WERI-Rb-1 (cell line): ENCODE data around the gene TOPAZ1.

Source experiments
- DNase-seq: peaks from one replicate; pipeline ENCODE4 v3.0.0-alpha.2; 2020
- H3K27ac ChIP-seq: fragments of 250-450 bp; sonication (Bioruptor Pico); 2 replicates; pipeline ENCODE4 v1.5.1; 2020; ENCODE audit warnings: mild to moderate bottlenecking, moderate library complexity
- H3K27me3 ChIP-seq: fragments of 250-450 bp; sonication (Bioruptor Pico); 2 replicates; pipeline ENCODE4 v1.5.1; 2021; ENCODE audit warnings: mild to moderate bottlenecking, low read depth, moderate library complexity; ENCODE audit not compliant: insufficient read depth, severe bottlenecking
- H3K36me3 ChIP-seq: fragments of 250-450 bp; sonication (Bioruptor Pico); 2 replicates; pipeline ENCODE4 v1.5.1; 2020; ENCODE audit warnings: mild to moderate bottlenecking, moderate library complexity
- H3K4me3 ChIP-seq: 2 replicates; pipeline ENCODE4 v1.5.1; 2011; ENCODE audit warnings: low read depth, mild to moderate bottlenecking, control low read depth, low read length
- H3K9me3 ChIP-seq: fragments of 250-450 bp; sonication (Bioruptor Pico); 2 replicates; pipeline ENCODE4 v1.5.1; 2021; ENCODE audit warnings: mild to moderate bottlenecking, moderate library complexity; ENCODE audit not compliant: severe bottlenecking
- CTCF ChIP-seq: IDR thresholded peaks from 2 replicates; pipeline ENCODE4 v1.5.1; 2011; ENCODE audit warnings: low read depth, mild to moderate bottlenecking, control low read depth, inconsistent platforms, low read length

TOPAZ1 gene

GRCh38 chr3:44334326-44334725, 92.6 kb downstream of the TOPAZ1 start:
- Histone ChIP-seq H3K36me3 (no peaks in the 10 kb centered on the region), H3K27ac (no peak overlapping the region), H3K27me3 (no peaks in the 10 kb centered on the region), H3K9me3 (no peaks in the 10 kb centered on the region), H3K4me3 (no peak overlapping the region)
- TF ChIP-seq CTCF: no peak
- DNase-seq: no peak

- Histone ChIP-seq H3K27ac (peak overlapping the region; percentile 97), H3K27me3 (no peaks in the 10 kb centered on the region), H3K36me3 (no peaks in the 10 kb centered on the region), H3K9me3 (no peaks in the 10 kb centered on the region), H3K4me3 (peak overlapping the region; percentile 93)
- no peak for TF ChIP-seq CTCF
- no peak for DNase-seq
These were observed 95.6 kb downstream of the TOPAZ1 start for GRCh38 chr3:44337248-44337785.

DNA sequence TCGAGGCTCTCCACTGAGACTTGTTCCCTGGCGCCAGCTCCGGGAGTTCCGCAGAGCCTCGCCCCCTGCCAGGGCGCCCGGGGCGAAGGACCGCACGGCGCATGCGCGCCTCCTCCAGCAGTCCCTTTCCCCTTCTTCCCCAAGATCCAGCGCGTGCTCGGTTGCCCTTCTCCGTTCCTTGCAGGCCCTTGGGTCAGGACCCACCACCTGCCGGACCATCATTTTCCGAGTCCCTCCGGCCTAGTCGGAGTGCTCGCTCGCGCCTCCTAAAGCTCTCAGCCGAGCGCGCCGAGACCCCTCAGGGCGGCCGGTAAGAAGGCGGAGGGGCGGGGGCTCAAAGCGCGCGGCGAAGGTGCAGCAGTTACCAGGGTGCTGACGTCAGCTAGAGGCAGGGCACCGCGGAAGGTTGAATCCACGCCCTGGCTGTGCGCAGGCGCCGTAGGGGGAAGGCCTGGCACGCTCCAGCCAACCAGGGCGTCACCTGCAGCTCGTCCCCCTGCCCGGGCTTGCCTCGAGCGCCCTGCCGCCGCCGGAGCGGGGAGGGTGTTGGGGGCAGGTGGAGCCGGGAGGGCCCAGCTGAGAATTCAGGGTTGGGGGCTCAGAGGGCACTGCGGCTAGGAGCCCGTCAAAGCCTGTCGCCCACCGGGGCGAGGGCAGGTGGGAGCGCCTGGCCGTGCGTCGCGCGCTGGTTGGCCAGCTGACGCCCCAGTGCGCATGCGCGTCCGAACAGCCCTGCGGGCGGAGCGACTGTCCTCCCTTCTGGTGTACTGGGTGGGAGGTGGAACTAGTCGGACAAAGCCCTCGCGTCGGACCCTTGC, 96.5 kb downstream of the TOPAZ1 start, which contains the start of gene TCAIM:
Gene TCAIM, plus strand, starts transcription at position 757 of the 818 bp plus-strand sequence. CDS start 16,017 bp downstream, outside the sequence.
- H3K36me3 ChIP-seq: no peaks in the 10 kb centered on the region
- no peaks in the 10 kb centered on the region for H3K9me3 ChIP-seq
- peak within 1 kb of the TSS; percentile 97 for H3K27ac ChIP-seq
- H3K4me3 ChIP-seq: peak within 1 kb of the TSS; percentile 93
- DNase-seq: peak; percentile 98
- no peaks in the 10 kb centered on the region for H3K27me3 ChIP-seq
- TF ChIP-seq CTCF: no peak

DNA sequence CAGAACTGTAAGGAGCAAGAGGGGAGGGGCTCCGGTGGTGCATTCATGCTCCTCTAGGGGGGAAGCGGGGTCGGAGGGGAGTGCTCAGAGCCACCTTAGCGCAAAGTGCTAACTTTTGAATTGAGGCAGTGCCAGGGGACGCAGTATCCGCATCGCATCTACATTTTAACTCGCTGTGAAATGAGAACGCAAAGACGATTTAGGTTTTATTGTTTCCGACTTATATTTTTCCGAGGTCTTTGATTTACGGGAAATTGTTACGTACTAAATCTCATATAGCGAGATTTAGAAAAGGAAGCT, 97.1 kb downstream of the TOPAZ1 start:
- no peaks in the 10 kb centered on the region; the same call in 1 of the 2 replicates for H3K36me3 ChIP-seq
- TF ChIP-seq CTCF: no peak
- H3K9me3 ChIP-seq: no peaks in the 10 kb centered on the region
- no peaks in the 10 kb centered on the region for H3K27me3 ChIP-seq
- DNase-seq: no peak
- H3K27ac ChIP-seq: peak overlapping the region; percentile 97
- peak overlapping the region; percentile 93 for H3K4me3 ChIP-seq

- TF ChIP-seq CTCF: no peak
- no peaks in the 10 kb centered on the region for H3K9me3 ChIP-seq
- H3K4me3 ChIP-seq: peak overlapping the region; percentile 93
- peak overlapping the region; percentile 97 for H3K27ac ChIP-seq
- H3K36me3 ChIP-seq: no peaks in the 10 kb centered on the region; the same call in 1 of the 2 replicates
- H3K27me3 ChIP-seq: no peaks in the 10 kb centered on the region
- DNase-seq: no peak
These were observed 97.7 kb downstream of the TOPAZ1 start for GRCh38 chr3:44339181-44340057.
